ENCODE results near the gene GRIN2C. TPM values are rescaled to one million over a fixed set of nuclear protein-coding genes. Genes with fewer than 3 reads are reported as not detected.

The GRIN2C gene
- total RNA-seq, 4 donors from 2014 or later = 0.16 to 3.5 (median 0.42) TPM; not detected in 1

GRCh38 chr17:74854792-74855191, 4.9 kb downstream of the GRIN2C start:
- 73% methylated on average over 4 of the region's 17 CpGs; no CpG with 5 or more reads in 1 of the 2 donors for WGBS, 2 donors (ENCODE audit: low coverage in 1 of 2)
- Histone ChIP-seq H3K9me3 (peaks cover 0 to 5% (median 0%) of the 10 kb centered on the region in 3 donors), H3K27me3 (peaks cover 100% of the 10 kb centered on the region), H3K36me3 (no peaks in the 10 kb centered on the region), H3K4me3 (no peak overlapping the region), H3K27ac (no peak overlapping the region), H3K4me1 (peaks cover 0 to 20% (median 3%) of the 10 kb centered on the region in 3 donors)
- no peak for ATAC-seq
- TF ChIP-seq POLR2AphosphoS5 (IDR thresholded peaks at IDR 0.05) (no peak), EP300 (IDR thresholded peaks at IDR 0.05) (no peak), POLR2A (IDR thresholded peaks at IDR 0.05) (no peak), CTCF (IDR thresholded peaks at IDR 0.05) (no peak)

- 78 to 79% methylated on average over 8 of the region's 8 CpGs for WGBS, 2 donors (ENCODE audit: low coverage in 1 of 2)
- Histone ChIP-seq H3K9me3 (peaks cover 0 to 5% (median 0%) of the 10 kb centered on the region in 3 donors), H3K36me3 (no peaks in the 10 kb centered on the region), H3K4me1 (peaks cover 0 to 14% (median 0%) of the 10 kb centered on the region in 3 donors), H3K4me3 (no peak overlapping the region), H3K27me3 (peaks cover 95% of the 10 kb centered on the region), H3K27ac (no peak overlapping the region)
- no peak for ATAC-seq
- TF ChIP-seq CTCF (IDR thresholded peaks at IDR 0.05) (no peak), POLR2AphosphoS5 (IDR thresholded peaks at IDR 0.05) (no peak), EP300 (IDR thresholded peaks at IDR 0.05) (no peak)
These were observed 6.0 kb downstream of the GRIN2C start for GRCh38 chr17:74853669-74854068.

GRCh38 chr17:74853048-74853397, 6.7 kb downstream of the GRIN2C start:
- Histone ChIP-seq H3K27me3 (peaks cover 88% of the 10 kb centered on the region), H3K9me3 (peaks cover 0 to 5% (median 0%) of the 10 kb centered on the region in 3 donors), H3K36me3 (no peaks in the 10 kb centered on the region), H3K4me1 (peaks cover 0 to 14% (median 0%) of the 10 kb centered on the region in 3 donors), H3K4me3 (no peak overlapping the region), H3K27ac (no peak overlapping the region)
- no peak for ATAC-seq
- WGBS, 2 donors (ENCODE audit: low coverage in 1 of 2) = 12 to 40% methylated on average over 1 to 9 of the region's 9 CpGs
- TF ChIP-seq CTCF (IDR thresholded peaks at IDR 0.05) (no peak), POLR2A (IDR thresholded peaks at IDR 0.05) (no peak), EP300 (IDR thresholded peaks at IDR 0.05) (no peak), POLR2AphosphoS5 (IDR thresholded peaks at IDR 0.05) (no peak)

GRCh38 chr17:74852237-74853047, 7.2 kb downstream of the GRIN2C start:
- 0% methylated on average over 13 of the region's 76 CpGs; no CpG with 5 or more reads in 1 of the 2 donors for WGBS, 2 donors (ENCODE audit: low coverage in 1 of 2)
- Histone ChIP-seq H3K27ac (no peak overlapping the region), H3K9me3 (peaks cover 0 to 5% (median 0%) of the 10 kb centered on the region in 3 donors), H3K4me3 (no peak overlapping the region), H3K4me1 (peaks cover 0 to 14% (median 0%) of the 10 kb centered on the region in 3 donors), H3K36me3 (no peaks in the 10 kb centered on the region), H3K27me3 (peaks cover 88% of the 10 kb centered on the region)
- ATAC-seq = no peak
- TF ChIP-seq POLR2A (IDR thresholded peaks at IDR 0.05) = no peak

- peaks cover 0 to 14% (median 0%) of the 10 kb centered on the region in 3 donors for H3K4me1 ChIP-seq
- no peak overlapping the region for H3K27ac ChIP-seq
- TF ChIP-seq CTCF (IDR thresholded peaks at IDR 0.05) = no peak
- no peak for TF ChIP-seq POLR2A (IDR thresholded peaks at IDR 0.05)
- no peak for TF ChIP-seq EP300 (IDR thresholded peaks at IDR 0.05)
- TF ChIP-seq POLR2AphosphoS5 (IDR thresholded peaks at IDR 0.05) = no peak
- no peak for ATAC-seq
- H3K9me3 ChIP-seq = peaks cover 0 to 5% (median 0%) of the 10 kb centered on the region in 3 donors
- no peak overlapping the region for H3K4me3 ChIP-seq
- no CpG with 5 or more reads among the region's 29 CpGs for WGBS, 2 donors (ENCODE audit: low coverage in 1 of 2)
- H3K36me3 ChIP-seq = no peaks in the 10 kb centered on the region
- peaks cover 86% of the 10 kb centered on the region for H3K27me3 ChIP-seq
These were observed 8.0 kb downstream of the GRIN2C start for GRCh38 chr17:74851612-74852236.

Measured in gastroesophageal sphincter (tissue), 4 donors.